ENCODE measurements around the gene FZD1. TPM values are rescaled to one million over a fixed set of nuclear protein-coding genes. Genes with fewer than 3 reads are reported as not detected.
A peak's percentile ranks its signal among the peaks of the same experiment; 100 is the strongest.

The FZD1 gene
- total RNA-seq, 1 donor from 2014 or later = 20.1 TPM

DNA sequence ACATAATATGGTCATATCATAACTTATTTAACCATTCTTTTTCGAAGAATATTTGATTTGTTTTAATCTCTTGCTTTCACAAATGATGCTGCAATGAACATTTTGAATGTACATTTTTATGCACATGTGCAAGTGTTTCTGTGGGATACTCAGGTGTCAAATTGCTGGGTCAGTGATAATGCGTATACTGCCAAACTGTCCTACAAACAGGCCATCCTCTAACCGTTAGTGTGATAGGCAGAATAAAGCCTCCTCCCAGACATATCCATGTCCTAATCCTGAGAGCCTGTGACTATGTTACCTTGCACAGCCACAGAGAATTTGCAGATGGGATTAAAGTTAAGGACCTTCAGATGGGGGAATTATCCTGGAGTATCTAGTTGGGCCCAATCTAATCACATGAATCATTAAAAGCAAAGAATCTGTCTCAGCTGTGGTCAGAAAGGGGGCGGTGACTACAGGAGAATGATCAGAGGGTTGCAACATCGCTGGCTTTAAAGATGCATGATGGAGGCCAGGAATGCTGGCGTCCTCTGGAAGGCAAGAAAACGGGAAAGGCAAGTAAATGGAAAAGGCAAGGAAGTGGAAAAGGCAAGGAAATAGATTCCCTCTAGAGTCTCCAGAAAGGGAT, 46.7 kb downstream of the FZD1 start:
- no peak overlapping the region for H3K4me3 ChIP-seq
- H3K9me3 ChIP-seq = no peaks in the 10 kb centered on the region
- peak; percentile 54 to 65 for ATAC-seq
- H3K27me3 ChIP-seq (ENCODE audit: low read depth) = no peaks in the 10 kb centered on the region
- no peaks in the 10 kb centered on the region for H3K36me3 ChIP-seq
- TF ChIP-seq, protein P1, sequence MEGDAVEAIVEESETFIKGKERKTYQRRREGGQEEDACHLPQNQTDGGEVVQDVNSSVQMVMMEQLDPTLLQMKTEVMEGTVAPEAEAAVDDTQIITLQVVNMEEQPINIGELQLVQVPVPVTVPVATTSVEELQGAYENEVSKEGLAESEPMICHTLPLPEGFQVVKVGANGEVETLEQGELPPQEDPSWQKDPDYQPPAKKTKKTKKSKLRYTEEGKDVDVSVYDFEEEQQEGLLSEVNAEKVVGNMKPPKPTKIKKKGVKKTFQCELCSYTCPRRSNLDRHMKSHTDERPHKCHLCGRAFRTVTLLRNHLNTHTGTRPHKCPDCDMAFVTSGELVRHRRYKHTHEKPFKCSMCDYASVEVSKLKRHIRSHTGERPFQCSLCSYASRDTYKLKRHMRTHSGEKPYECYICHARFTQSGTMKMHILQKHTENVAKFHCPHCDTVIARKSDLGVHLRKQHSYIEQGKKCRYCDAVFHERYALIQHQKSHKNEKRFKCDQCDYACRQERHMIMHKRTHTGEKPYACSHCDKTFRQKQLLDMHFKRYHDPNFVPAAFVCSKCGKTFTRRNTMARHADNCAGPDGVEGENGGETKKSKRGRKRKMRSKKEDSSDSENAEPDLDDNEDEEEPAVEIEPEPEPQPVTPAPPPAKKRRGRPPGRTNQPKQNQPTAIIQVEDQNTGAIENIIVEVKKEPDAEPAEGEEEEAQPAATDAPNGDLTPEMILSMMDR (IDR thresholded peaks at IDR 0.05) = no peak
- peak overlapping the region; percentile 4 for H3K27ac ChIP-seq
- intact Hi-C loops (cut with DNase I) = no loop called here
- H3K4me1 ChIP-seq = no peaks in the 10 kb centered on the region
- DNase-seq = no peak

DNA sequence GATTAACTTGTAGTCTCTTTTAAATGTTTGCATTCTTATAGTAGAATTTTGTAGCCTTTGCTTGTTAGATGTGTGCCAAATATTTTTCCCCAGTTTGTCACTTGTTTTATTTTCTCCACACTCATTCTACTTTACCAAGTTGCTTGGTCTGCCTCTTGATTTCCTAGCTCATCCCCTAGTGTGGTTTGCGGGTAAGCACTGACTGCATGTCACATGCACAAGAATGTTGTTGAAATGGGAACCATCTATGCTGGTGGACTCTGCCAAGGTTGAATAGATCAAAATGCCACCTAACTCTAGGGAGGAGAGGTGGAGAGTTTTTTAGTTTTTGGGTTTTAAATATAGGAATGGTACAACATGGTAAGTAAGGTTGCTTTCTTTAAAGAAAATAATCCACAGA, 47.6 kb downstream of the FZD1 start:
- Histone ChIP-seq H3K4me3 (no peak overlapping the region), H3K36me3 (no peaks in the 10 kb centered on the region), H3K9me3 (no peaks in the 10 kb centered on the region), H3K27me3 (ENCODE audit: low read depth) (no peaks in the 10 kb centered on the region), H3K4me1 (no peaks in the 10 kb centered on the region), H3K27ac (peak overlapping the region; percentile 4)
- intact Hi-C loops (cut with DNase I) = no loop called here
- TF ChIP-seq, protein P1 (IDR thresholded peaks at IDR 0.05) = no peak
- DNase-seq (no peak), ATAC-seq (no peak)

DNA sequence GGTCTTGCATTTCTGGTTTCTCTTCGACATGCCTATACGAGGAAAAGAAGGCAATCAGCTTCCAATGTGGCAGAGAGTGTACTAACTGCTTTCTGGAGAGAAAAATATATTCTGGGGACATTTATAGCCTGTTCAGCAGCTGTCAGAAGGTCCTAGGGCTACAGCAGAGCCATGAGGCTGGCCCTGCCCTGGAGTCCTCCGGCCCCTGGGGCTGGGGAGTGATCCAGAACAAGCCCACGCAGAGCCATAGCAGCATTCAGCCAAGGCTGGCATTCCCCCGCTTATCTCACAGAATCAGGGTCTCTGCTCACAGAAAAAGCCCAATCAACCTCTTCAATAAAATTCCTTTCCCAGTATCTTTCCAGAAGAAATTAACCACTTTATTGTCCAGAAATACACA, 48.9 kb downstream of the FZD1 start:
- ATAC-seq (no peak), DNase-seq (no peak)
- TF ChIP-seq, protein P1 (IDR thresholded peaks at IDR 0.05) = no peak
- H3K36me3 ChIP-seq = no peaks in the 10 kb centered on the region
- H3K9me3 ChIP-seq = no peaks in the 10 kb centered on the region
- intact Hi-C loops (cut with DNase I) = no loop called here
- H3K4me1 ChIP-seq = no peaks in the 10 kb centered on the region
- no peak overlapping the region for H3K27ac ChIP-seq
- no peaks in the 10 kb centered on the region for H3K27me3 ChIP-seq (ENCODE audit: low read depth)
- no peak overlapping the region for H3K4me3 ChIP-seq

DNA sequence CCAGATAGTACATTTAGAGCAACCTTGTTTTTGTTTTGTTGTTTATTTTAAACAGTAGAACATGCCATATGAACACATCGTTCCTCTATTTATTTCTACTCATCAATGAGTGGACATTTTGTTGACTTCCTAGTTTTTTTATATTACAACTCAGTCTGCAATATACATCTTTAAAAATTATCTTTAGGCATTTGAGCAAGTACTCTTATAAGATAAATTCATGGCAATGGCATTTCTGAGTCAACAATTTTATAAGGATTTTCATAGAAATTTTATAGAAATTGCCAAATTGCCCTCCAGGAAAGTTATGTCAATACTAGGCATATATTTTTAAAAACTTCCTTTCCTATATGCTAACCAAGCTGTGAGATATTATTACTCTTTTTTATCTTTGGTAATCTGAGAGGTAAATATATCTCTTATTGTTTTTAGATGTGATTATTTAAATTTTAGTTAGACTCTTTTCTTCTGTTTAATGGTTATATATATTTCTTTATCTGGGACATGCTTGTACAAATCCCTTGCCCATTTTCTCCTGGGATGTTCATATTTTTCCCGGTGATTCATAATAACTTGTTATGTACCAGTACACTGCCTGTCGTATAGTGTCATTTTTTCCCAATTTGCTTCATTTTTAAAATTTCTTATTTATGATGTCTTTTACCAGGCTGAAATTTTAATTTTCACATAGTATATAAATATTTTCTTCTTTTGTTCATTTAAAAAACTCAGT, 50.5 kb downstream of the FZD1 start:
- TF ChIP-seq, protein P1 (IDR thresholded peaks at IDR 0.05) = no peak
- no peaks in the 10 kb centered on the region for H3K9me3 ChIP-seq
- DNase-seq (no peak), ATAC-seq (no peak)
- no peaks in the 10 kb centered on the region for H3K36me3 ChIP-seq
- no peak overlapping the region for H3K27ac ChIP-seq
- H3K27me3 ChIP-seq (ENCODE audit: low read depth) = no peaks in the 10 kb centered on the region
- intact Hi-C loops (cut with DNase I) = no loop called here
- no peak overlapping the region for H3K4me3 ChIP-seq
- no peaks in the 10 kb centered on the region for H3K4me1 ChIP-seq

DNA sequence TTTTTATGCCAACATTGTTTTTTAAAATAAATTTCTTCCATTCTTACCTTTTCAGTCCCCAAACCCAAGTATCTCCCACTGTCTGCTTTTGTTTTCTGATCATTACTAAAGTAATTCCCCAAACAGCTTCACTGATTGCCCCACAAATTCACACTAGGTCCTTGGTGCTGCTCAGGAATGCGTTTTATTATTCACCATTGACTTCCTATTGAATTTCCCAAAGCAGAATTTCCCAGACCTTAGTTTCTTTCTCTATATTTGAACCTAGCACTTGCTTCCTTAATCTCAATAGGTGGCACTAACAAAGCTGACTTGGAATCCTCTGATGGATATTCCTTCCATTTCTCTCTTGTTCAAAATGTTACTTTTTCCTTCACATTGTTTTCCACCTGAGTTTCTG, 52.2 kb downstream of the FZD1 start:
- Histone ChIP-seq H3K9me3 (no peaks in the 10 kb centered on the region), H3K4me1 (no peaks in the 10 kb centered on the region), H3K27ac (no peak overlapping the region), H3K4me3 (no peak overlapping the region), H3K27me3 (ENCODE audit: low read depth) (no peaks in the 10 kb centered on the region), H3K36me3 (no peaks in the 10 kb centered on the region)
- no peak for DNase-seq
- TF ChIP-seq, protein P1 (IDR thresholded peaks at IDR 0.05) = no peak
- intact Hi-C loops (cut with DNase I) = no loop called here
- no peak for ATAC-seq

All from lower lobe of right lung (tissue), 2 donors.